Keratinocyte (primary cell): ENCODE results near the gene KRTAP5-3. TPM values are rescaled to one million over a fixed set of nuclear protein-coding genes. Genes with fewer than 3 reads are reported as not detected.

ENCODE experiments used
- DNase-seq: peaks from one replicate; pipeline ENCODE4 v3.0.0-alpha.2; 2011; ENCODE audit warnings: low read depth, missing footprints, low spot score
- FAIRE-seq: peaks from 2 replicates; lab custom pipeline; 2011; peaks lifted over from hg19 to GRCh38; lab: Jason Lieb, UNC
- H2AFZ ChIP-seq: 2 replicates; pipeline ENCODE4 v1.6.0; 2012; ENCODE audit warnings: low read length, control low read depth, inconsistent platforms; ENCODE audit not compliant: control insufficient read depth
- H3K27ac ChIP-seq: 2 replicates; pipeline ENCODE4 v1.5.1; 2011; ENCODE audit warnings: low read length; ENCODE audit not compliant: control insufficient read depth, insufficient read depth
- H3K27me3 ChIP-seq: 3 replicates; pipeline ENCODE4 v1.6.0; 2011; ENCODE audit warnings: low read length; ENCODE audit not compliant: control insufficient read depth, insufficient read depth; ENCODE audit errors: extremely low read depth
- H3K36me3 ChIP-seq, 2 experiments: 2 replicates in 1 of 2; 3 replicates in 1 of 2; pipeline ENCODE4 v1.5.1; 2011; ENCODE audit warnings: low read length in 2 of 2, mild to moderate bottlenecking in 1 of 2; ENCODE audit not compliant: control insufficient read depth in 2 of 2, insufficient read depth in 2 of 2; ENCODE audit errors: extremely low read depth in 1 of 2
- H3K4me1 ChIP-seq: 3 replicates; pipeline ENCODE4 v1.5.1; 2011; ENCODE audit warnings: low read length; ENCODE audit not compliant: control insufficient read depth, insufficient read depth; ENCODE audit errors: extremely low read depth
- H3K4me2 ChIP-seq: 3 replicates; pipeline ENCODE4 v1.6.0; 2011; ENCODE audit warnings: low read depth, low read length; ENCODE audit not compliant: control insufficient read depth, insufficient read depth; ENCODE audit errors: extremely low read depth
- H3K4me3 ChIP-seq, 3 experiments: fragments of 200-600 bp in 1 of 3; sonication (generic) in 1 of 3; 2 replicates in 2 of 3; 3 replicates in 1 of 3; pipeline ENCODE4 v1.5.1; 2011 to 2016; ENCODE audit warnings: low read length in 3 of 3, mild to moderate bottlenecking in 3 of 3, control low read depth in 2 of 3, inconsistent platforms in 1 of 3, low read depth in 1 of 3, mixed read lengths in 1 of 3, mixed run types in 1 of 3, moderate library complexity in 1 of 3; ENCODE audit not compliant: control insufficient read depth in 2 of 3, insufficient read depth in 2 of 3; ENCODE audit errors: extremely low read depth in 1 of 3
- H3K79me2 ChIP-seq: 2 replicates; pipeline ENCODE4 v1.6.0; 2012; ENCODE audit warnings: low read length; ENCODE audit not compliant: control insufficient read depth, insufficient read depth
- H3K9ac ChIP-seq: 3 replicates; pipeline ENCODE4 v1.6.0; 2011; ENCODE audit warnings: low read length; ENCODE audit not compliant: control insufficient read depth, insufficient read depth; ENCODE audit errors: extremely low read depth
- H3K9me1 ChIP-seq: 3 replicates; pipeline ENCODE4 v1.6.0; 2011; ENCODE audit warnings: low read length; ENCODE audit not compliant: control insufficient read depth, insufficient read depth; ENCODE audit errors: extremely low read depth
- H3K9me3 ChIP-seq: 2 replicates; pipeline ENCODE4 v1.5.1; 2012; ENCODE audit warnings: low read depth, low read length; ENCODE audit not compliant: control insufficient read depth
- H4K20me1 ChIP-seq: 3 replicates; pipeline ENCODE4 v1.6.0; 2011; ENCODE audit warnings: low read length; ENCODE audit not compliant: control insufficient read depth, insufficient read depth; ENCODE audit errors: extremely low read depth
- EZH2 ChIP-seq: IDR thresholded peaks from one replicate; pipeline ENCODE4 v1.6.1; 2012; ENCODE audit warnings: inconsistent platforms, mild to moderate bottlenecking, low read length, moderate library complexity
- dilution Hi-C: fragments of 300-500 bp; cut with MboI; formaldehyde crosslinking; loops from one replicate; pipeline ENCODE4 v1.7.0; 2020; ENCODE audit warnings: low sequenced_read_pairs; ENCODE audit not compliant: extremely low pct_ligation_motif_present
- polyA plus RNA-seq, 5 experiments: library from polyadenylated mRNA; depleted of rRNA in 3 of 5; stranded (reverse) in 3 of 5; stranded (forward) in 1 of 5; unstranded in 1 of 5; fragments of >200 nt; gene quantifications; 1 replicate in 1 of 5; 2 replicates in 3 of 5; 3 replicates in 1 of 5; pipeline versions ENCODE4 v1.2.1 to v1.2.3, GENCODE V29; 2011 to 2012; ENCODE audit warnings: missing spikeins in 2 of 5, low read depth in 1 of 5, low replicate concordance in 1 of 5
- TF ChIP-seq, protein P1 (sequence below), 3 experiments: IDR thresholded peaks in 1 of 3; conservative IDR thresholded peaks in 1 of 3; optimal IDR thresholded peaks in 1 of 3; 2 replicates in 2 of 3; 3 replicates in 1 of 3; pipeline versions ENCODE3 to v1.5.1; 2011; ENCODE audit warnings: low read length in 3 of 3, mild to moderate bottlenecking in 3 of 3, moderate library complexity in 2 of 3, control low read depth in 1 of 3, inconsistent platforms in 1 of 3; ENCODE audit not compliant: insufficient read depth in 2 of 3; ENCODE audit errors: extremely low read depth in 1 of 3

KRTAP5-3 gene
- polyA plus RNA-seq, 1 donor (not counting 4 experiments of a cell fraction or from before 2014, with no cell fraction given) = not detected

DNA sequence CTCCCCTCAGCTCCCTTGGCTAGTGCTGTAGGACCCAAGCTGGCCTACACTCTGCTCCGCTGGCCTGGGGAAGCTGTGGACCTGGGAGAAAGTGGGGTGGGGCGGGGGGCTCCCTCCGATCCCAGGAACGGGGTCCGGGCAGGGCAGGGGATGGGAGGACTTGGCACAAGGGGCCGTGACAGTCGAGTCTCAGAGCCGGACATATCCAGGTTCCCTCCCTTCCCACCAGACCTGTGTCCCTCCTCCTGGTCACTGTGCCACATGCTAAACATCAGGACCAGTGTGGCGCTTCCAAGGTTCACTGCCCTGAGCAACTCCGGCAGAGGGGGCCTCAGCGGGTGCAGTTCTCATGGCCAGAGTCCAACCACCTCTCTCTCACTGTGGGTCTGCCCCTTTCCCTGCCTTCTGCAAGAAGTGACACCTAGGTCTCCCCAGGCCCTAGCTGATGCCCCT is 38.2 kb downstream of the KRTAP5-3 start:
- Histone ChIP-seq H3K27ac (no peak overlapping the region), H3K4me2 (no peak overlapping the region), H3K9ac (no peak overlapping the region), H4K20me1 (peaks cover 2% of the 10 kb centered on the region), H3K9me1 (no peaks in the 10 kb centered on the region), H3K36me3 (no peaks in the 10 kb centered on the region), H3K4me3 (no peak overlapping the region), H3K9me3 (no peaks in the 10 kb centered on the region), H3K79me2 (no peaks in the 10 kb centered on the region), H3K27me3 (peaks cover 37% of the 10 kb centered on the region), H3K4me1 (no peaks in the 10 kb centered on the region), H2AFZ (no peak overlapping the region)
- TF ChIP-seq, protein P1, sequence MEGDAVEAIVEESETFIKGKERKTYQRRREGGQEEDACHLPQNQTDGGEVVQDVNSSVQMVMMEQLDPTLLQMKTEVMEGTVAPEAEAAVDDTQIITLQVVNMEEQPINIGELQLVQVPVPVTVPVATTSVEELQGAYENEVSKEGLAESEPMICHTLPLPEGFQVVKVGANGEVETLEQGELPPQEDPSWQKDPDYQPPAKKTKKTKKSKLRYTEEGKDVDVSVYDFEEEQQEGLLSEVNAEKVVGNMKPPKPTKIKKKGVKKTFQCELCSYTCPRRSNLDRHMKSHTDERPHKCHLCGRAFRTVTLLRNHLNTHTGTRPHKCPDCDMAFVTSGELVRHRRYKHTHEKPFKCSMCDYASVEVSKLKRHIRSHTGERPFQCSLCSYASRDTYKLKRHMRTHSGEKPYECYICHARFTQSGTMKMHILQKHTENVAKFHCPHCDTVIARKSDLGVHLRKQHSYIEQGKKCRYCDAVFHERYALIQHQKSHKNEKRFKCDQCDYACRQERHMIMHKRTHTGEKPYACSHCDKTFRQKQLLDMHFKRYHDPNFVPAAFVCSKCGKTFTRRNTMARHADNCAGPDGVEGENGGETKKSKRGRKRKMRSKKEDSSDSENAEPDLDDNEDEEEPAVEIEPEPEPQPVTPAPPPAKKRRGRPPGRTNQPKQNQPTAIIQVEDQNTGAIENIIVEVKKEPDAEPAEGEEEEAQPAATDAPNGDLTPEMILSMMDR (optimal IDR thresholded peaks at IDR 0.05 in 1 of 3, IDR thresholded peaks at IDR 0.05 in 1 of 3, conservative IDR thresholded peaks at IDR 0.05 in 1 of 3; ENCODE audit: extremely low read depth in 1 of 3, insufficient read depth in 2 of 3, low read length in 3 of 3) = no peak
- TF ChIP-seq EZH2 = no peak
- dilution Hi-C loops = no loop called here
- FAIRE-seq (no peak), DNase-seq (no peak)

DNA sequence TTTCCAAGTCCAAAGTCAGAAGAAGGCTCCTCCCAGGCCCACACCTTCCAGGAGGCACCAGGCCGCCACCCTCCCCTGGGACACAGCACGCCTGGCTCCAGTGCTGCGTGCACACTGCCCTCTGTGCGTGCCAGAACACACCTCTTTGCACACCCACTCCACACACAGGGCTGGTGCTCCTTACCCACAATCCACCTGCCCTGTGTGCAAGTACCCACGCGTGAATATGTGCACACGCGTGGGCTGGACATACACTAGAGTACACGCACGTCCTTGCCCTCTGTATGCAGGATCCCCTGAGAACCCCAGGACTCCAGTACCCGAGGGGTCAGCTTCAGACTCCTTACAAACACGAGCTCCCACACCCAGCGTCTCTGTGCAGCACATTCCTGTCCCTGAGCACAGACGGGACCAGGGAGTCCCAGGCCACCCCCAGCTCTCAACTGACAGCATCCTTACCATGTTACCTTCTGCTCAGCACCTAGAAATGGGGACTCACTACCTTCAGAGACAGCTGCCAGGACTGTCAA is 38.9 kb downstream of the KRTAP5-3 start:
- no peaks in the 10 kb centered on the region for H3K9me3 ChIP-seq
- no peaks in the 10 kb centered on the region for H3K9me1 ChIP-seq
- peaks cover 37% of the 10 kb centered on the region for H3K27me3 ChIP-seq
- TF ChIP-seq EZH2 = no peak
- TF ChIP-seq, protein P1 (optimal IDR thresholded peaks at IDR 0.05 in 1 of 3, IDR thresholded peaks at IDR 0.05 in 1 of 3, conservative IDR thresholded peaks at IDR 0.05 in 1 of 3; ENCODE audit: extremely low read depth in 1 of 3, insufficient read depth in 2 of 3, low read length in 3 of 3) = no peak
- H3K27ac ChIP-seq = no peak overlapping the region
- H3K4me2 ChIP-seq = no peak overlapping the region
- no peaks in the 10 kb centered on the region for H3K79me2 ChIP-seq
- FAIRE-seq (no peak), DNase-seq (no peak)
- dilution Hi-C loops = no loop called here
- H3K9ac ChIP-seq = no peak overlapping the region
- no peak overlapping the region for H2AFZ ChIP-seq
- H4K20me1 ChIP-seq = peaks cover 2% of the 10 kb centered on the region
- H3K4me1 ChIP-seq = no peaks in the 10 kb centered on the region
- H3K36me3 ChIP-seq = no peaks in the 10 kb centered on the region
- H3K4me3 ChIP-seq = no peak overlapping the region
